DND-41 (cell line): ENCODE results near the gene JARID2.

Experiments
- ATAC-seq: fragments of 200-7000 bp; cut with Tn5 transposase; 3 replicates; pipeline ENCODE4 v1.9.1; 2021; ENCODE audit warnings: low read depth; ENCODE audit not compliant: insufficient read depth
- DNase-seq: peaks from one replicate; pipeline ENCODE4 v3.0.0-alpha.2; 2020
- H2AFZ ChIP-seq: 2 replicates; pipeline ENCODE4 v1.6.0; 2012; ENCODE audit warnings: low read depth, low read length
- H3K27ac ChIP-seq: 2 replicates; pipeline ENCODE4 v1.5.1; 2012; ENCODE audit warnings: low read length, inconsistent platforms
- H3K27me3 ChIP-seq: fragments of 200-600 bp; sonication (generic); 2 replicates; pipeline ENCODE4 v1.6.0; 2012; ENCODE audit warnings: low read length, mild to moderate bottlenecking, inconsistent platforms; ENCODE audit not compliant: insufficient read depth, poor library complexity
- H3K36me3 ChIP-seq: 2 replicates; pipeline ENCODE4 v1.5.1; 2012; ENCODE audit warnings: low read length, inconsistent platforms; ENCODE audit not compliant: insufficient read depth
- H3K4me1 ChIP-seq: 2 replicates; pipeline ENCODE4 v1.5.1; 2012; ENCODE audit warnings: mild to moderate bottlenecking, low read length; ENCODE audit not compliant: insufficient read depth
- H3K4me2 ChIP-seq: 2 replicates; pipeline ENCODE4 v1.6.0; 2012; ENCODE audit warnings: mild to moderate bottlenecking, moderate library complexity, low read length, inconsistent platforms; ENCODE audit not compliant: insufficient read depth
- H3K4me3 ChIP-seq, 2 experiments: fragments of 200-600 bp in 1 of 2; shearing (Covaris generic) in 1 of 2; 2 replicates each; pipeline ENCODE4 v1.5.1; 2012 to 2016; ENCODE audit warnings: inconsistent platforms in 2 of 2, low read length in 2 of 2, mild to moderate bottlenecking in 2 of 2, low read depth in 1 of 2, moderate library complexity in 1 of 2
- H3K79me2 ChIP-seq: 2 replicates; pipeline ENCODE4 v1.6.0; 2012; ENCODE audit warnings: low read length, inconsistent platforms; ENCODE audit not compliant: insufficient read depth
- H3K9ac ChIP-seq: 2 replicates; pipeline ENCODE4 v1.6.0; 2012; ENCODE audit warnings: low read depth, mild to moderate bottlenecking, inconsistent platforms, low read length, moderate library complexity
- H3K9me3 ChIP-seq: 2 replicates; pipeline ENCODE4 v1.5.1; 2012; ENCODE audit warnings: low read length, moderate library complexity, mild to moderate bottlenecking, inconsistent platforms; ENCODE audit not compliant: insufficient read depth, severe bottlenecking
- H4K20me1 ChIP-seq: 2 replicates; pipeline ENCODE4 v1.6.0; 2012; ENCODE audit warnings: low read length; ENCODE audit not compliant: insufficient read depth
- EZH2 ChIP-seq: IDR thresholded peaks from 3 replicates; pipeline ENCODE4 v1.6.1; 2012; ENCODE audit warnings: borderline replicate concordance, low read depth, mild to moderate bottlenecking, moderate library complexity, low read length, inconsistent platforms; ENCODE audit not compliant: severe bottlenecking
- TF ChIP-seq, protein P1 (sequence below): IDR thresholded peaks from 2 replicates; pipeline ENCODE4 v1.5.1; 2012; ENCODE audit warnings: borderline replicate concordance, low read length, moderate library complexity, mild to moderate bottlenecking; ENCODE audit not compliant: poor library complexity, severe bottlenecking; ENCODE audit errors: extremely low read depth

Gene JARID2

DNA sequence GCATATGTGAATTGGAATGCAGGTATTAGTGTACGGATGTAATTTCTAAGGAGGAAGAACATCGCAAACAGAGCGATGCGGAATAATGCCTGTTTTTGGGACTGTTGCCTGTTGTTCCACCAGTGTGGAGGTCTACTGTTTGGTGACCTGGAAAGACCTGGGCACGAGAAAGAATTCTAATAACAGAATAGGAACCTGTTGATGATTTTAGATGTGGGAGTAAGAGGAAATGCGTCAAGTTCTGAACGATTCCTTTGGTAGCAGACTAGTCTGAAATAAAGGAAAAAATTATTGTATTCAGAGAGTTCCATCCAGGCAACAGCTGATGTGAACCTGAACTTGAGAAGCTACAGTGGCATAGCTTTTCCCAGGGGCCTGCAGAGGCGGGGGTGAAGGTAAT lies 224.9 kb downstream of the JARID2 start:
- H3K4me1 ChIP-seq: no peaks in the 10 kb centered on the region

DNA sequence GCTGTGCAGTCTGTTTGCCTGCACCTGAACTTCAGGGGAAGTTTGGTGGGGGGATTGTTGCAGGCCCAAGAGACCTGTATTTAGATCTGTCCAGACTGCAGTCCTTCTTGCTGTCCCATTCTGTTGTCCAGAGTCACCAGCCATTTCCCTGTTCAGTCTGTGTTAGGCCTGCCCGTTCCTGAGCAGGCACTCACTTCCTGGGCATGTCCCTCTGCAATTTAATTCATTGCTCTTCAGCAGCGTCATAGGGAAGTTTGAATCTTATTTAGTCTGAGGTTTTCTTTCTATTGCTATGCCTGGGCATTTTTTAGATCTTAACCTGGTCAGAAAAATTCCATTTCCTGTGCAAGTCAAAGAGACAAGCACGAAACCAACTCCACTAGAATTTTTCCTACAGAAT lies 226.8 kb downstream of the JARID2 start:
- Histone ChIP-seq H3K4me2 (no peak overlapping the region), H3K9ac (no peak overlapping the region)
- no peak for DNase-seq

More for the DNA sequence above, 224.9 kb downstream of the JARID2 start:
- Histone ChIP-seq H3K9me3 (no peaks in the 10 kb centered on the region), H3K27me3 (no peaks in the 10 kb centered on the region), H3K4me3 (no peak overlapping the region), H2AFZ (no peak overlapping the region), H3K79me2 (no peaks in the 10 kb centered on the region), H3K4me2 (no peak overlapping the region), H3K9ac (no peak overlapping the region), H3K36me3 (peaks cover 42% of the 10 kb centered on the region), H3K27ac (no peak overlapping the region), H4K20me1 (no peaks in the 10 kb centered on the region)
- TF ChIP-seq EZH2: no peak
- TF ChIP-seq, protein P1, sequence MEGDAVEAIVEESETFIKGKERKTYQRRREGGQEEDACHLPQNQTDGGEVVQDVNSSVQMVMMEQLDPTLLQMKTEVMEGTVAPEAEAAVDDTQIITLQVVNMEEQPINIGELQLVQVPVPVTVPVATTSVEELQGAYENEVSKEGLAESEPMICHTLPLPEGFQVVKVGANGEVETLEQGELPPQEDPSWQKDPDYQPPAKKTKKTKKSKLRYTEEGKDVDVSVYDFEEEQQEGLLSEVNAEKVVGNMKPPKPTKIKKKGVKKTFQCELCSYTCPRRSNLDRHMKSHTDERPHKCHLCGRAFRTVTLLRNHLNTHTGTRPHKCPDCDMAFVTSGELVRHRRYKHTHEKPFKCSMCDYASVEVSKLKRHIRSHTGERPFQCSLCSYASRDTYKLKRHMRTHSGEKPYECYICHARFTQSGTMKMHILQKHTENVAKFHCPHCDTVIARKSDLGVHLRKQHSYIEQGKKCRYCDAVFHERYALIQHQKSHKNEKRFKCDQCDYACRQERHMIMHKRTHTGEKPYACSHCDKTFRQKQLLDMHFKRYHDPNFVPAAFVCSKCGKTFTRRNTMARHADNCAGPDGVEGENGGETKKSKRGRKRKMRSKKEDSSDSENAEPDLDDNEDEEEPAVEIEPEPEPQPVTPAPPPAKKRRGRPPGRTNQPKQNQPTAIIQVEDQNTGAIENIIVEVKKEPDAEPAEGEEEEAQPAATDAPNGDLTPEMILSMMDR: no peak
- no peak for DNase-seq
- no peak for ATAC-seq

DNA sequence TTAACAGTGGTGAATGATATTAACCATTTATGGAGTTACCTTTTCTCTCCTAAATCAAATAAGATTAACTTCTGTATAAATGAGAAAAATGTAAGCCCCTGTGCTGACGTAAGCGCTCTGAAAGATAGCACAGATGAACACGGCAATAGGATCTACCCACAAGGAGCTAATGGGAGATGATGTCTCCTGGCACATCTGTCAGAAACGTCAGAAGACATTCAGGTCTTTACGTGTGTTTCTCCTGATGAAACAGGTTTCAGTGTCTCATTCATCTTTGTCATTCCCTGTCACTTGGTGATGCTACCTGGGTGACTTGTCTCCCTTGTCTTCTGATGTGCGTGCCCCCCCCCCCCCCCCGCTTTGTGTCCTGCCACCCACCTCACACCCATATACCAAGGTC lies 227.3 kb downstream of the JARID2 start:
- no peak overlapping the region for H3K9ac ChIP-seq
- no peak overlapping the region for H3K4me2 ChIP-seq
- peaks cover 2% of the 10 kb centered on the region; the same call in 1 of the 2 replicates for H3K79me2 ChIP-seq
- TF ChIP-seq EZH2: no peak
- TF ChIP-seq, protein P1: no peak
- no peak overlapping the region for H2AFZ ChIP-seq
- H3K36me3 ChIP-seq: peaks cover 47% of the 10 kb centered on the region
- no peaks in the 10 kb centered on the region for H3K27me3 ChIP-seq
- DNase-seq: no peak
- no peaks in the 10 kb centered on the region for H4K20me1 ChIP-seq
- no peaks in the 10 kb centered on the region for H3K9me3 ChIP-seq
- H3K4me1 ChIP-seq: no peaks in the 10 kb centered on the region
- no peak overlapping the region for H3K4me3 ChIP-seq
- no peak for ATAC-seq
- no peak overlapping the region for H3K27ac ChIP-seq

More for the DNA sequence above, 226.8 kb downstream of the JARID2 start:
- Histone ChIP-seq H2AFZ (no peak overlapping the region), H3K27ac (no peak overlapping the region), H3K4me1 (no peaks in the 10 kb centered on the region), H3K27me3 (no peaks in the 10 kb centered on the region), H3K79me2 (peaks cover under 1% of the 10 kb centered on the region; the same call in 1 of the 2 replicates), H3K4me3 (no peak overlapping the region), H3K36me3 (peaks cover 47% of the 10 kb centered on the region), H4K20me1 (no peaks in the 10 kb centered on the region), H3K9me3 (no peaks in the 10 kb centered on the region)
- TF ChIP-seq, protein P1: no peak
- TF ChIP-seq EZH2: no peak
- ATAC-seq: no peak

DNA sequence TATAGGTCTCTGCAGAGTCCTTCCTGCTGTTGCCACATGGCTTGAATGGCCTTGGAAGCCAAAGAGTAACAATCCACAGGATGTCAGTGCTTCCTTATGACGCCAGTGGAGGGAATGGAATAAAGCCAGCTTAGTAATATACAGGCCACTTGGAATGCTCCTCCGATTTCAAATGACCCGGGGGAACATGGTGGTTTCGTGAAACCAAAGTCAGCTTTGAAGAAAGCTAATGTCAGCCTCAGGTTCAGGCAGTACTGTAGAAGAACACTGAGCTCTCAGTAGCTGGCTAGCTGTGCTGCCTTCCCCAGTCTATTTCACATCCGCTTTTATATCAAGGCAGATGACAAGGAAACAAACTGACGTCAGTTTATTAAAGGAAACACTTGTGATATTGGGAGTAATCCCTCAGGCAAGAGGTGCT lies 227.9 kb downstream of the JARID2 start:
- DNase-seq: no peak

More for the DNA sequence above, 227.9 kb downstream of the JARID2 start:
- Histone ChIP-seq H2AFZ (no peak overlapping the region), H3K36me3 (peaks cover 43% of the 10 kb centered on the region), H3K4me1 (no peaks in the 10 kb centered on the region), H3K27me3 (no peaks in the 10 kb centered on the region), H3K9me3 (no peaks in the 10 kb centered on the region), H3K27ac (no peak overlapping the region), H3K79me2 (peaks cover 2% of the 10 kb centered on the region; the same call in 1 of the 2 replicates), H3K4me2 (no peak overlapping the region), H3K9ac (no peak overlapping the region), H4K20me1 (no peaks in the 10 kb centered on the region), H3K4me3 (no peak overlapping the region)
- TF ChIP-seq EZH2: no peak
- TF ChIP-seq, protein P1: no peak
- no peak for ATAC-seq
